HCT116 (cell line): ENCODE data around the gene PROB1. TPM values are rescaled to one million over a fixed set of nuclear protein-coding genes. Genes with fewer than 3 reads are reported as not detected.

Experiments
- ATAC-seq: fragments of 200-7000 bp; cut with Tn5 transposase; 2 replicates; pipeline ENCODE4 v1.9.1; 2020; ENCODE audit warnings: mild to moderate bottlenecking, moderate library complexity
- BruUV-seq: library from RNA; stranded (reverse); fragments of 400-500 nt; replicated peaks from 2 replicates; lab custom pipeline; 2021; lab: Mats Ljungman, UMichigan
- CTCF ChIA-PET: fragments of 300-600 bp; sonication (Branson Sonifier 250); formaldehyde crosslinking; loops from one replicate; lab custom pipeline; 2021; ENCODE audit warnings: antibody characterized with exemption; lab: Charles Lee
- POLR2A ChIA-PET: fragments of 300-600, 350-600 bp; sonication (Branson Sonifier 250); formaldehyde crosslinking; loops from one replicate; lab custom pipeline; 2021; ENCODE audit warnings: antibody characterized with exemption; lab: Charles Lee
- RAD21 ChIA-PET, 2 experiments: fragments of 300-600 bp; sonication (Branson Sonifier 250); formaldehyde crosslinking; loops; one replicate each; lab custom pipeline; 2023; ENCODE audit warnings: low total read pairs in 2 of 2; ENCODE audit not compliant: uncharacterized antibody in 2 of 2, unreplicated experiment in 2 of 2, low non-redundant PET in 1 of 2; lab: Charles Lee
- DNase-seq: peaks from one replicate; pipeline ENCODE4 v3.0.0-alpha.2; 2010; ENCODE audit warnings: low read depth, low spot score
- H2AFZ ChIP-seq: fragments of 200-600 bp; shearing (Covaris generic), sonication (generic); 2 replicates; pipeline ENCODE4 v1.6.1; 2017; ENCODE audit warnings: low read depth, mixed run types, mixed read lengths, antibody characterized with exemption, low read length; ENCODE audit not compliant: poor library complexity, severe bottlenecking
- H3K27ac ChIP-seq: 2 replicates; pipeline ENCODE4 v1.5.1; 2012; ENCODE audit warnings: low read depth, low read length
- H3K27me3 ChIP-seq: fragments of 200-600 bp; sonication (generic); 2 replicates; pipeline ENCODE4 v1.6.1; 2016; ENCODE audit warnings: mixed run types, low read length, mixed read lengths; ENCODE audit not compliant: insufficient read depth
- H3K36me3 ChIP-seq, 2 experiments: fragments of 200-500 bp in 1 of 2; fragments of 200-600 bp in 1 of 2; sonication (Bioruptor generic) in 1 of 2; sonication (generic) in 1 of 2; 2 replicates each; pipeline versions ENCODE4 v1.5.1 to v1.6.1; 2014 to 2016; ENCODE audit warnings: low read length in 2 of 2, inconsistent platforms in 1 of 2, mixed read lengths in 1 of 2, mixed run types in 1 of 2; ENCODE audit not compliant: insufficient read depth in 2 of 2, control insufficient read depth in 1 of 2
- H3K4me1 ChIP-seq, 2 experiments: fragments of 200-600 bp in 1 of 2; sonication (generic) in 1 of 2; 2 replicates each; pipeline versions ENCODE4 v1.5.1 to v1.6.1; 2012 to 2017; ENCODE audit warnings: low read length in 2 of 2, inconsistent platforms in 1 of 2, mild to moderate bottlenecking in 1 of 2, mixed read lengths in 1 of 2, mixed run types in 1 of 2, moderate library complexity in 1 of 2; ENCODE audit not compliant: insufficient read depth in 2 of 2, control insufficient read depth in 1 of 2
- H3K4me2 ChIP-seq: fragments of 200-600 bp; sonication (generic); 2 replicates; pipeline ENCODE4 v1.6.1; 2017; ENCODE audit warnings: mixed run types, low read length, mixed read lengths
- H3K4me3 ChIP-seq, 2 experiments: fragments of 200-600 bp in 1 of 2; sonication (generic) in 1 of 2; replicated peaks in 1 of 2; 2 replicates each; pipeline ENCODE4 v1.5.1; 2011 to 2016; ENCODE audit warnings: low read length in 2 of 2, control low read depth in 1 of 2, low read depth in 1 of 2, mild to moderate bottlenecking in 1 of 2, mixed read lengths in 1 of 2, mixed run types in 1 of 2
- H3K79me2 ChIP-seq: fragments of 200-600 bp; sonication (generic); 2 replicates; pipeline ENCODE4 v1.6.1; 2017; ENCODE audit warnings: mild to moderate bottlenecking, mixed run types, low read length, moderate library complexity, mixed read lengths; ENCODE audit not compliant: insufficient read depth
- H3K9ac ChIP-seq: fragments of 200-600 bp; sonication (generic); 2 replicates; pipeline ENCODE4 v1.6.1; 2016; ENCODE audit warnings: low read length, mixed read lengths
- H3K9me2 ChIP-seq: fragments of 200-600 bp; sonication (generic), shearing (Covaris generic); 2 replicates; pipeline ENCODE4 v1.6.1; 2017; ENCODE audit warnings: mixed run types, mild to moderate bottlenecking, moderate library complexity; ENCODE audit not compliant: insufficient read depth
- H3K9me3 ChIP-seq, 2 experiments: fragments of 200-500 bp in 1 of 2; fragments of 200-600 bp in 1 of 2; sonication (Bioruptor generic) in 1 of 2; sonication (generic) in 1 of 2; 2 replicates each; pipeline ENCODE4 v1.6.1; 2014 to 2017; ENCODE audit warnings: low read length in 2 of 2, mixed read lengths in 2 of 2, inconsistent platforms in 1 of 2, low read depth in 1 of 2, mild to moderate bottlenecking in 1 of 2, mixed run types in 1 of 2, moderate library complexity in 1 of 2; ENCODE audit not compliant: control insufficient read depth in 1 of 2, insufficient read depth in 1 of 2
- H4K20me1 ChIP-seq: fragments of 200-600 bp; sonication (generic), shearing (Covaris generic); 2 replicates; pipeline ENCODE4 v1.6.1; 2017; ENCODE audit warnings: mixed run types, mild to moderate bottlenecking, moderate library complexity; ENCODE audit not compliant: insufficient read depth
- CEBPB ChIP-seq: IDR thresholded peaks from 2 replicates; pipeline ENCODE4 v1.6.1; 2012; ENCODE audit warnings: low read depth
- EGR1 ChIP-seq: IDR thresholded peaks from 2 replicates; pipeline ENCODE4 v1.6.1; 2012; ENCODE audit warnings: low read depth
- FOSL1 ChIP-seq: IDR thresholded peaks from 2 replicates; pipeline ENCODE4 v1.6.1; 2012; ENCODE audit warnings: low read depth
- JUND ChIP-seq: IDR thresholded peaks from 2 replicates; pipeline ENCODE4 v1.6.1; 2012
- POLR2AphosphoS5 ChIP-seq: IDR thresholded peaks from 2 replicates; pipeline ENCODE4 v1.6.1; 2011; ENCODE audit warnings: mild to moderate bottlenecking, low read depth, low read length, moderate library complexity
- TCF7L2 ChIP-seq: IDR thresholded peaks from 2 replicates; pipeline ENCODE4 v1.7.0; 2011; ENCODE audit warnings: borderline replicate concordance, inconsistent platforms; ENCODE audit not compliant: insufficient read depth, insufficient read length; ENCODE audit errors: extremely low read depth
- YY1 ChIP-seq: IDR thresholded peaks from 2 replicates; pipeline ENCODE4 v1.6.1; 2011; ENCODE audit warnings: low read length, low read depth, moderate library complexity, mild to moderate bottlenecking; ENCODE audit not compliant: insufficient replicate concordance; ENCODE audit errors: extremely low read depth
- ZFX ChIP-seq: fragments of 450-650 bp; IDR thresholded peaks from 2 replicates; pipeline ENCODE4 v1.6.1; 2017
- ZNF274 ChIP-seq: fragments of 200-500 bp; sonication (Bioruptor generic); IDR thresholded peaks from 2 replicates; pipeline ENCODE4 v1.6.1; 2014; ENCODE audit warnings: mild to moderate bottlenecking, low read depth, low read length, inconsistent platforms
- intact Hi-C: fragments of 100-400 bp; cut with micrococcal nuclease; formaldehyde crosslinking; loops from 2 replicates; pipeline ENCODE4 v1.10.0; 2022
- total RNA-seq: library from RNA; stranded (reverse); gene quantifications from one replicate; pipeline ENCODE4 v1.2.1, GENCODE V29; 2021; ENCODE audit not compliant: unreplicated experiment
- TF ChIP-seq, protein P1 (sequence below): IDR thresholded peaks from 2 replicates; pipeline ENCODE4 v1.6.1; 2012; ENCODE audit warnings: low read depth
- TF ChIP-seq, protein P2 (sequence below): IDR thresholded peaks from 2 replicates; pipeline ENCODE4 v1.6.1; 2011; ENCODE audit warnings: mild to moderate bottlenecking, low read length, moderate library complexity; ENCODE audit not compliant: insufficient replicate concordance; ENCODE audit errors: extremely low read depth

The PROB1 gene
- total RNA-seq, 1 experiment from 2014 or later, result 1.7 TPM

- Histone ChIP-seq H3K9ac (no peak overlapping the region), H3K9me3 (no peaks in the 10 kb centered on the region), H3K27ac (peak overlapping the region; percentile 3; the same call in 1 of the 2 replicates), H3K36me3 (peaks cover 12 to 20% of the 10 kb centered on the region in 2 experiments; a peak in 3 of 4 replicates), H3K4me3 (no peak overlapping the region), H4K20me1 (no peaks in the 10 kb centered on the region), H3K79me2 (no peaks in the 10 kb centered on the region), H3K4me1 (peaks cover 28 to 29% of the 10 kb centered on the region in 2 experiments), H3K4me2 (no peak overlapping the region), H3K9me2 (no peaks in the 10 kb centered on the region), H2AFZ (no peak overlapping the region), H3K27me3 (no peaks in the 10 kb centered on the region)
- ChIA-PET POLR2A (interaction anchor here (1.1 kb wide), 1 partner anchor 30 kb away, joined by 3 read pairs; the partner anchor contains the start of gene PAIP2), RAD21 (no interaction called here), CTCF (no interaction called here)
- TF ChIP-seq FOSL1, result no peak
- TF ChIP-seq, protein P1, sequence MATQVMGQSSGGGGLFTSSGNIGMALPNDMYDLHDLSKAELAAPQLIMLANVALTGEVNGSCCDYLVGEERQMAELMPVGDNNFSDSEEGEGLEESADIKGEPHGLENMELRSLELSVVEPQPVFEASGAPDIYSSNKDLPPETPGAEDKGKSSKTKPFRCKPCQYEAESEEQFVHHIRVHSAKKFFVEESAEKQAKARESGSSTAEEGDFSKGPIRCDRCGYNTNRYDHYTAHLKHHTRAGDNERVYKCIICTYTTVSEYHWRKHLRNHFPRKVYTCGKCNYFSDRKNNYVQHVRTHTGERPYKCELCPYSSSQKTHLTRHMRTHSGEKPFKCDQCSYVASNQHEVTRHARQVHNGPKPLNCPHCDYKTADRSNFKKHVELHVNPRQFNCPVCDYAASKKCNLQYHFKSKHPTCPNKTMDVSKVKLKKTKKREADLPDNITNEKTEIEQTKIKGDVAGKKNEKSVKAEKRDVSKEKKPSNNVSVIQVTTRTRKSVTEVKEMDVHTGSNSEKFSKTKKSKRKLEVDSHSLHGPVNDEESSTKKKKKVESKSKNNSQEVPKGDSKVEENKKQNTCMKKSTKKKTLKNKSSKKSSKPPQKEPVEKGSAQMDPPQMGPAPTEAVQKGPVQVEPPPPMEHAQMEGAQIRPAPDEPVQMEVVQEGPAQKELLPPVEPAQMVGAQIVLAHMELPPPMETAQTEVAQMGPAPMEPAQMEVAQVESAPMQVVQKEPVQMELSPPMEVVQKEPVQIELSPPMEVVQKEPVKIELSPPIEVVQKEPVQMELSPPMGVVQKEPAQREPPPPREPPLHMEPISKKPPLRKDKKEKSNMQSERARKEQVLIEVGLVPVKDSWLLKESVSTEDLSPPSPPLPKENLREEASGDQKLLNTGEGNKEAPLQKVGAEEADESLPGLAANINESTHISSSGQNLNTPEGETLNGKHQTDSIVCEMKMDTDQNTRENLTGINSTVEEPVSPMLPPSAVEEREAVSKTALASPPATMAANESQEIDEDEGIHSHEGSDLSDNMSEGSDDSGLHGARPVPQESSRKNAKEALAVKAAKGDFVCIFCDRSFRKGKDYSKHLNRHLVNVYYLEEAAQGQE, result no peak
- no peak for TF ChIP-seq POLR2AphosphoS5
- no peak for TF ChIP-seq CEBPB
- TF ChIP-seq ZFX, result no peak
- TF ChIP-seq JUND, result no peak
- no peak for TF ChIP-seq TCF7L2
- TF ChIP-seq YY1, result no peak
- TF ChIP-seq EGR1, result no peak
- TF ChIP-seq ZNF274, result no peak
- TF ChIP-seq, protein P2, sequence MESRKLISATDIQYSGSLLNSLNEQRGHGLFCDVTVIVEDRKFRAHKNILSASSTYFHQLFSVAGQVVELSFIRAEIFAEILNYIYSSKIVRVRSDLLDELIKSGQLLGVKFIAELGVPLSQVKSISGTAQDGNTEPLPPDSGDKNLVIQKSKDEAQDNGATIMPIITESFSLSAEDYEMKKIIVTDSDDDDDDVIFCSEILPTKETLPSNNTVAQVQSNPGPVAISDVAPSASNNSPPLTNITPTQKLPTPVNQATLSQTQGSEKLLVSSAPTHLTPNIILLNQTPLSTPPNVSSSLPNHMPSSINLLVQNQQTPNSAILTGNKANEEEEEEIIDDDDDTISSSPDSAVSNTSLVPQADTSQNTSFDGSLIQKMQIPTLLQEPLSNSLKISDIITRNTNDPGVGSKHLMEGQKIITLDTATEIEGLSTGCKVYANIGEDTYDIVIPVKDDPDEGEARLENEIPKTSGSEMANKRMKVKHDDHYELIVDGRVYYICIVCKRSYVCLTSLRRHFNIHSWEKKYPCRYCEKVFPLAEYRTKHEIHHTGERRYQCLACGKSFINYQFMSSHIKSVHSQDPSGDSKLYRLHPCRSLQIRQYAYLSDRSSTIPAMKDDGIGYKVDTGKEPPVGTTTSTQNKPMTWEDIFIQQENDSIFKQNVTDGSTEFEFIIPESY, result no peak
- intact Hi-C loops, result loop anchor here (10.0 kb wide), 1 partner anchor 177 kb away; the partner anchor contains the start of gene SIL1
- ATAC-seq (no peak), DNase-seq (no peak)
- no TSS peak for BruUV-seq
These were observed 23.1 kb downstream of the PROB1 start for GRCh38 chr5:139371482-139372435.
